ENCODE data around the gene PLEK.
"Not testable (repeated sequence)": the region's sequence is repeated elsewhere in the genome, so short reads cannot be mapped to it uniquely, and the experiment has no call there.

GRCh38 chr2:68397704-68398263 lies 32.7 kb downstream of the PLEK start:
- TF ChIP-seq CTCF (IDR thresholded peaks at IDR 0.05; ENCODE audit: extremely low read depth in 1 of 2, insufficient read depth in 1 of 2, low read depth in 1 of 2, low read length in 2 of 2); POLR2A (IDR thresholded peaks at IDR 0.05; ENCODE audit: low read depth, low read length); GATA2 (IDR thresholded peaks at IDR 0.05; ENCODE audit: insufficient read depth, insufficient read length, low read depth, low read length); POLR2AphosphoS5 (IDR thresholded peaks at IDR 0.05; ENCODE audit: insufficient read depth, low read depth, low read length); MAX (IDR thresholded peaks at IDR 0.05; ENCODE audit: insufficient read depth, insufficient read length); FOS (IDR thresholded peaks at IDR 0.05; ENCODE audit: borderline replicate concordance, insufficient read depth, low read length); JUN (IDR thresholded peaks at IDR 0.05; ENCODE audit: borderline replicate concordance, insufficient read depth, insufficient read length, low read depth); EZH2 (IDR thresholded peaks at IDR 0.05; ENCODE audit: borderline replicate concordance, low read depth, low read length, severe bottlenecking): not testable (repeated sequence)
